Thyroid gland (tissue), 4 donors: ENCODE measurements around the gene ARL16. TPM values are rescaled to one million over a fixed set of nuclear protein-coding genes. Genes with fewer than 3 reads are reported as not detected.

Experiments used
- DNase-seq, 2 donors: peaks; one replicate each; pipeline ENCODE4 v3.0.0-alpha.2; 2019
- H3K27ac ChIP-seq, 3 donors: fragments of 200-600 bp; sonication (generic); 1 replicate in 2 of 3; 2 replicates in 1 of 3; pipeline ENCODE4 v1.5.1; 2016 to 2019; ENCODE audit warnings: mild to moderate bottlenecking in 1 of 3, moderate library complexity in 1 of 3
- H3K27me3 ChIP-seq: fragments of 200-600 bp; sonication (generic); one replicate; pipeline ENCODE4 v1.5.1; 2019
- H3K36me3 ChIP-seq, 2 donors: fragments of 200-600 bp; sonication (generic); one replicate each; pipeline ENCODE4 v1.5.1; 2016 to 2019
- H3K4me1 ChIP-seq, 2 donors: fragments of 200-600 bp; sonication (generic); one replicate each; pipeline ENCODE4 v1.5.1; 2017 to 2019
- H3K4me3 ChIP-seq, 3 donors: fragments of 200-600 bp; sonication (generic); replicated peaks in 1 of 3; 1 replicate in 2 of 3; 2 replicates in 1 of 3; pipeline ENCODE4 v1.5.1; 2016; ENCODE audit warnings: mild to moderate bottlenecking in 1 of 3
- H3K9me3 ChIP-seq: fragments of 200-600 bp; sonication (generic); one replicate; pipeline ENCODE4 v1.5.1; 2017
- CTCF ChIP-seq, 6 experiments: fragments of 200-600 bp in 3 of 6; fragments of 450-650 bp in 3 of 6; sonication (generic) in 3 of 6; IDR thresholded peaks; one replicate each; pipeline ENCODE4 v1.5.1; 2016 to 2019; ENCODE audit warnings: antibody characterized with exemption in 6 of 6, mild to moderate bottlenecking in 2 of 6, inconsistent platforms in 1 of 6, moderate library complexity in 1 of 6
- POLR2A ChIP-seq, 2 donors: fragments of 450-650 bp; IDR thresholded peaks; one replicate each; pipeline ENCODE4 v1.6.1; 2017; ENCODE audit warnings: antibody characterized with exemption in 2 of 2, mild to moderate bottlenecking in 2 of 2, moderate library complexity in 1 of 2
- WGBS, 2 donors: methylation state at CpG; one replicate each; pipeline ENCODE4 v1.1.5; 2017; 5-methylcytosine and 5-hydroxymethylcytosine counted together
- intact Hi-C: fragments of 100-400 bp; cut with DNase I; formaldehyde crosslinking; loops from one replicate; pipeline ENCODE4 v1.15.1; 2023
- total RNA-seq, 4 donors: library from RNA; depleted of rRNA; stranded (reverse); fragments of >200 nt; gene quantifications; one replicate each; pipeline ENCODE4 v1.2.3, GENCODE V29; 2016

ARL16 gene
- total RNA-seq, 4 donors from 2014 or later = 29.7 to 46.5 (median 37.2) TPM

- H3K36me3 ChIP-seq = peaks cover 34 to 48% of the 10 kb centered on the region in 2 donors
- TF ChIP-seq POLR2A (IDR thresholded peaks at IDR 0.05) (no peak), CTCF (IDR thresholded peaks at IDR 0.05) (no peak)
- intact Hi-C loops = no loop called here
Observed at GRCh38 chr17:81700353-81701287, 17.0 kb upstream of the ARL16 start.

GRCh38 chr17:81697261-81698044 lies 13.9 kb upstream of the ARL16 start:
- peaks cover 11 to 13% of the 10 kb centered on the region in 2 donors for H3K4me1 ChIP-seq
- no peaks in the 10 kb centered on the region for H3K27me3 ChIP-seq
- H3K4me3 ChIP-seq = no peak overlapping the region
- H3K9me3 ChIP-seq = no peaks in the 10 kb centered on the region
- H3K36me3 ChIP-seq = peaks cover 57 to 73% of the 10 kb centered on the region in 2 donors
- no peak for TF ChIP-seq POLR2A (IDR thresholded peaks at IDR 0.05)
- no peak for TF ChIP-seq CTCF (IDR thresholded peaks at IDR 0.05)
- WGBS, 2 donors = 91 to 92% methylated on average over 23 to 25 of the region's 25 CpGs
- no peak for DNase-seq
- intact Hi-C loops = no loop called here
- no peak overlapping the region for H3K27ac ChIP-seq

More at GRCh38 chr17:81700353-81701287, 17.0 kb upstream of the ARL16 start:
- Histone ChIP-seq H3K4me3 (no peak overlapping the region), H3K4me1 (peaks cover 18 to 24% of the 10 kb centered on the region in 2 donors), H3K9me3 (no peaks in the 10 kb centered on the region), H3K27ac (no peak overlapping the region), H3K27me3 (no peaks in the 10 kb centered on the region)
- no peak for DNase-seq
- 91 to 93% methylated on average over 22 to 24 of the region's 25 CpGs for WGBS, 2 donors

- Histone ChIP-seq H3K4me3 (no peak overlapping the region), H3K4me1 (peaks cover under 1 to 2% of the 10 kb centered on the region in 2 donors), H3K36me3 (peaks cover 61 to 82% of the 10 kb centered on the region in 2 donors), H3K27ac (no peak overlapping the region), H3K9me3 (no peaks in the 10 kb centered on the region), H3K27me3 (no peaks in the 10 kb centered on the region)
- intact Hi-C loops = no loop called here
- 95 to 96% methylated on average over 21 to 31 of the region's 40 CpGs for WGBS, 2 donors
- DNase-seq = no peak
- no peak for TF ChIP-seq POLR2A (IDR thresholded peaks at IDR 0.05)
- TF ChIP-seq CTCF (IDR thresholded peaks at IDR 0.05) = no peak
Observed at GRCh38 chr17:81696218-81696941, 12.8 kb upstream of the ARL16 start.

- no peak for TF ChIP-seq POLR2A (IDR thresholded peaks at IDR 0.05)
- no peak for TF ChIP-seq CTCF (IDR thresholded peaks at IDR 0.05)
- H3K36me3 ChIP-seq = peaks cover 61 to 82% of the 10 kb centered on the region in 2 donors
- no peak overlapping the region for H3K4me3 ChIP-seq
- no peaks in the 10 kb centered on the region for H3K4me1 ChIP-seq
- WGBS, 2 donors = 89 to 94% methylated on average over 17 to 19 of the region's 22 CpGs
- no peak overlapping the region for H3K27ac ChIP-seq
- H3K27me3 ChIP-seq = no peaks in the 10 kb centered on the region
- no peaks in the 10 kb centered on the region for H3K9me3 ChIP-seq
- intact Hi-C loops = no loop called here
- no peak for DNase-seq
Observed at GRCh38 chr17:81695801-81696200, 12.2 kb upstream of the ARL16 start.
